K562 (cell line): ENCODE data around the gene PSD4.

Source experiments
- ARHGAP35 ChIP-seq: fragments of 450-650 bp; IDR thresholded peaks from 2 replicates; pipeline ENCODE4 v1.6.1; 2018; ENCODE audit not compliant: partially characterized antibody
- CTCF ChIP-seq, 3 experiments: IDR thresholded peaks in 2 of 3; conservative IDR thresholded peaks in 1 of 3; 2 replicates each; pipeline ENCODE4 v1.5.1; 2011 to 2012; ENCODE audit warnings: low read length in 3 of 3, mild to moderate bottlenecking in 3 of 3, control low read depth in 2 of 3, improper control_type of control experiment in 1 of 3, inconsistent platforms in 1 of 3, low read depth in 1 of 3, mixed read lengths in 1 of 3, moderate library complexity in 1 of 3; ENCODE audit not compliant: insufficient read depth in 2 of 3
- E2F4 ChIP-seq: sonication (generic); formaldehyde crosslinking; IDR thresholded peaks from 2 replicates; pipeline ENCODE4 v1.8.0; 2022; ENCODE audit warnings: mild to moderate bottlenecking, low read depth, missing genetic modification reagents
- ELF4 ChIP-seq: fragments of 450-650 bp; formaldehyde crosslinking; IDR thresholded peaks from 2 replicates; pipeline ENCODE4 v1.4.0; 2022; ENCODE audit warnings: missing genetic modification characterization
- GATA2 ChIP-seq: sonication (generic); formaldehyde crosslinking; IDR thresholded peaks from 2 replicates; pipeline ENCODE4 v1.4.0; 2020; ENCODE audit warnings: mild to moderate bottlenecking, missing genetic modification reagents
- HCFC1 ChIP-seq: IDR thresholded peaks from 2 replicates; pipeline ENCODE4 v1.6.1; 2012; ENCODE audit warnings: low read depth, low read length, improper control_type of control experiment
- NONO ChIP-seq, 2 experiments: fragments of 200-400 bp in 1 of 2; fragments of 450-650 bp in 1 of 2; formaldehyde crosslinking in 1 of 2; IDR thresholded peaks; 2 replicates each; pipeline ENCODE4 v1.6.1; 2017; ENCODE audit warnings: low read depth in 2 of 2, mild to moderate bottlenecking in 2 of 2, moderate library complexity in 2 of 2, low read length in 1 of 2
- NR2C2 ChIP-seq, 2 experiments: fragments of 200-800 bp in 1 of 2; sonication (Bioruptor generic) in 1 of 2; sonication (generic) in 1 of 2; formaldehyde crosslinking in 1 of 2; IDR thresholded peaks; 2 replicates each; pipeline versions ENCODE4 v1.6.1 to v1.8.0; 2016 to 2022; ENCODE audit warnings: mild to moderate bottlenecking in 1 of 2, missing compliant biosample characterization in 1 of 2, missing genetic modification characterization in 1 of 2, missing genetic modification reagents in 1 of 2
- RAD21 ChIP-seq, 2 experiments: fragments of 250-450 bp in 1 of 2; fragments of 450-650 bp in 1 of 2; sonication (Bioruptor Pico) in 1 of 2; formaldehyde crosslinking in 1 of 2; IDR thresholded peaks in 1 of 2; conservative IDR thresholded peaks in 1 of 2; 2 replicates each; pipeline versions ENCODE4 v1.4.0 to v1.8.0; 2020 to 2022; ENCODE audit warnings: mild to moderate bottlenecking in 2 of 2, moderate library complexity in 1 of 2
- RUNX1 ChIP-seq: sonication (generic); IDR thresholded peaks from 2 replicates; pipeline ENCODE4 v1.6.1; 2016; ENCODE audit warnings: antibody characterized with exemption, low read depth
- SPI1 ChIP-seq: IDR thresholded peaks from 2 replicates; pipeline ENCODE4 v1.6.1; 2011; ENCODE audit warnings: low read depth, low read length, control low read depth, borderline replicate concordance
- SREBF1 ChIP-seq: fragments of 150-350 bp; IDR thresholded peaks from 2 replicates; pipeline ENCODE4 v1.6.1; 2014; ENCODE audit warnings: antibody characterized with exemption, low read depth, low read length, borderline replicate concordance
- TFAM ChIP-seq: fragments of 250-450 bp; sonication (Bioruptor Pico); conservative IDR thresholded peaks from 2 replicates; pipeline ENCODE4 v1.5.0; 2021; ENCODE audit warnings: mild to moderate bottlenecking, moderate library complexity
- ZNF232 ChIP-seq: sonication (generic); formaldehyde crosslinking; IDR thresholded peaks from 2 replicates; pipeline ENCODE4 v1.8.0; 2022; ENCODE audit warnings: mild to moderate bottlenecking, missing genetic modification reagents

DNA sequence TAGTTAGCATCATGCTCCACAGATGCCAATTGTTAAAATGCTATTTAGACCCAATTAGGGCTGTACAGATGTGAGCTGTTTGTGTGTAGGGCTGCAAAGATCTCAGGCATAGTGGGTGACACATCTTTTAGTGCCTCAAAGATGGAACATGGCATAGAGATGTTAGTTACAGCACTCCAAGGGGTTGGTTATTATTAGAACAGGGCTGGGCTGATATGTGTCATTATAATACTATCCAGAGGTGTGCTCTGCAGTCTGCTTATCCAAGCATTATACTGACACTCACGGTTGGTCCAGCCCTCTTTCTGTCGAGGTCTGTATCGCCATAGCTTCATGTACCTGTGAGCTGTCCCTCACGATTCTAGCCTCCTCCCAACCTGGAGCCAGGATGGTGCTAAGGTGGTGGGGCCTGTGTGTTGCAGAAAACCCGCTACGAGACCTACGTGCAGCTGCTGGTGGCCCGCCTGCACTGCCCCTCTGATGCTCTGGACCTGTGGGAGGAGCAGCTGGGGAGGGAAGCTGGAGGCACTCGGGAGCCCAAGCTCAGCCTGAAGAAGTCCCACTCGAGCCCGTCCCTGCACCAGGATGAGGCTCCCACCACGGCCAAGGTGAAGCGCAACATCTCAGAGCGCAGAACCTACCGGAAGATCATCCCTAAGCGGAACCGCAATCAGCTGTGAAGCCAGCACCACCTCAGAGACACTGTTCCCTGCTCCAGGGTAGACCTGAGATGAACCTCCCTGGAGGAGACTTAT is 27.1 kb downstream of the PSD4 start:
- TF ChIP-seq SPI1, result no peak
- TF ChIP-seq CTCF (IDR thresholded peaks at IDR 0.05 in 2 of 3, conservative IDR thresholded peaks at IDR 0.05 in 1 of 3; ENCODE audit: insufficient read depth in 2 of 3, low read depth in 1 of 3, low read length in 3 of 3), result no peak
- TF ChIP-seq ZNF232 (CRISPR knock-in tag), result no peak
- no peak for TF ChIP-seq RAD21 (CRISPR knock-in tag; conservative IDR thresholded peaks at IDR 0.05 in 1 of 2, IDR thresholded peaks at IDR 0.05 in 1 of 2)
- no peak for TF ChIP-seq HCFC1
- TF ChIP-seq ARHGAP35, result no peak
- no peak for TF ChIP-seq ELF4 (CRISPR knock-in tag)
- no peak for TF ChIP-seq NR2C2 (CRISPR knock-in tag; IDR thresholded peaks at IDR 0.05)
- no peak for TF ChIP-seq NR2C2 (tag; IDR thresholded peaks at IDR 0.05)
- no peak for TF ChIP-seq RUNX1
- no peak for TF ChIP-seq E2F4
- TF ChIP-seq GATA2, result no peak
- TF ChIP-seq TFAM (CRISPR knock-in tag), result no peak
- TF ChIP-seq NONO (IDR thresholded peaks at IDR 0.05; ENCODE audit: low read depth in 2 of 2, low read length in 1 of 2), result no peak
- TF ChIP-seq SREBF1, result no peak
